Liver (tissue), 9 donors: Measurements from ENCODE around the gene PCTP. TPM values are rescaled to one million over a fixed set of nuclear protein-coding genes. Genes with fewer than 3 reads are reported as not detected.

ENCODE experiments used
- DNase-seq: peaks from one replicate; pipeline ENCODE4 v3.0.0-alpha.2; 2017; ENCODE audit warnings: low spot score
- H3K27ac ChIP-seq, 2 donors: one replicate each; pipeline ENCODE4 v1.7.0; 2013; ENCODE audit warnings: inconsistent platforms in 2 of 2, low read length in 2 of 2, control low read depth in 1 of 2, low read depth in 1 of 2, mild to moderate bottlenecking in 1 of 2
- H3K27me3 ChIP-seq, 4 donors: one replicate each; pipeline versions ENCODE4 v1.6.1 to v1.7.0; 2013; ENCODE audit warnings: low read length in 3 of 4, inconsistent platforms in 1 of 4, mild to moderate bottlenecking in 1 of 4, moderate library complexity in 1 of 4; ENCODE audit not compliant: control insufficient read depth in 4 of 4, insufficient read depth in 4 of 4
- H3K36me3 ChIP-seq, 4 donors: one replicate each; pipeline versions ENCODE4 v1.6.1 to v1.7.0; 2013; ENCODE audit warnings: low read length in 3 of 4, mild to moderate bottlenecking in 3 of 4, low read depth in 1 of 4, moderate library complexity in 1 of 4; ENCODE audit not compliant: control insufficient read depth in 4 of 4, insufficient read depth in 3 of 4
- H3K4me1 ChIP-seq, 4 donors: one replicate each; pipeline versions ENCODE4 v1.6.1 to v1.7.0; 2013; ENCODE audit warnings: low read length in 3 of 4, mild to moderate bottlenecking in 3 of 4, moderate library complexity in 1 of 4; ENCODE audit not compliant: control insufficient read depth in 4 of 4, insufficient read depth in 4 of 4
- H3K4me3 ChIP-seq, 3 donors: one replicate each; pipeline versions ENCODE4 v1.6.1 to v1.7.0; 2013; ENCODE audit warnings: low read length in 3 of 3, control low read depth in 1 of 3, low read depth in 1 of 3, mild to moderate bottlenecking in 1 of 3
- H3K9ac ChIP-seq, 2 donors: one replicate each; pipeline ENCODE4 v1.7.0; 2013; ENCODE audit warnings: low read length in 2 of 2, mild to moderate bottlenecking in 2 of 2, moderate library complexity in 2 of 2, control low read depth in 1 of 2, low read depth in 1 of 2
- H3K9me3 ChIP-seq, 4 donors: one replicate each; pipeline versions ENCODE4 v1.6.1 to v1.7.0; 2013; ENCODE audit warnings: low read length in 3 of 4; ENCODE audit not compliant: control insufficient read depth in 4 of 4
- FOXA1 ChIP-seq: IDR thresholded peaks from 2 replicates; pipeline ENCODE4 v1.6.1; 2016; ENCODE audit warnings: antibody characterized with exemption
- FOXA2 ChIP-seq: IDR thresholded peaks from 2 replicates; pipeline ENCODE4 v1.6.1; 2016; ENCODE audit warnings: antibody characterized with exemption
- GABPA ChIP-seq, 2 donors: IDR thresholded peaks in 1 of 2; conservative IDR thresholded peaks in 1 of 2; 2 replicates each; pipeline ENCODE4 v1.6.1; 2016; ENCODE audit warnings: antibody characterized with exemption in 2 of 2, mild to moderate bottlenecking in 1 of 2, moderate library complexity in 1 of 2
- HNF4A ChIP-seq, 2 donors: conservative IDR thresholded peaks; 2 replicates each; pipeline ENCODE4 v1.6.1; 2016; ENCODE audit warnings: antibody characterized with exemption in 2 of 2, mild to moderate bottlenecking in 2 of 2
- HNF4G ChIP-seq: IDR thresholded peaks from 2 replicates; pipeline ENCODE4 v1.6.1; 2016; ENCODE audit warnings: antibody characterized with exemption
- JUND ChIP-seq, 2 donors: IDR thresholded peaks; 2 replicates each; pipeline ENCODE4 v1.6.1; 2016; ENCODE audit warnings: antibody characterized with exemption in 2 of 2
- NR2F2 ChIP-seq: IDR thresholded peaks from 2 replicates; pipeline ENCODE4 v1.6.1; 2016; ENCODE audit warnings: antibody characterized with exemption
- RAD21 ChIP-seq, 2 donors: IDR thresholded peaks; 2 replicates each; pipeline ENCODE4 v1.6.1; 2016; ENCODE audit warnings: antibody characterized with exemption in 2 of 2, mild to moderate bottlenecking in 2 of 2
- RXRA ChIP-seq, 2 donors: IDR thresholded peaks; 2 replicates each; pipeline ENCODE4 v1.6.1; 2017 to 2018; ENCODE audit warnings: antibody characterized with exemption in 2 of 2, mild to moderate bottlenecking in 1 of 2
- SP1 ChIP-seq: IDR thresholded peaks from 2 replicates; pipeline ENCODE4 v1.6.1; 2018; ENCODE audit warnings: antibody characterized with exemption, mild to moderate bottlenecking
- TAF1 ChIP-seq: conservative IDR thresholded peaks from 2 replicates; pipeline ENCODE4 v1.6.1; 2016; ENCODE audit warnings: antibody characterized with exemption, mild to moderate bottlenecking
- YY1 ChIP-seq: IDR thresholded peaks from 2 replicates; pipeline ENCODE4 v1.6.1; 2016; ENCODE audit warnings: antibody characterized with exemption, mild to moderate bottlenecking
- WGBS: extraction: QIAGEN DNeasy Blood & Tissue Kit; methylation state at CpG from one replicate; pipeline ENCODE4 v1.1.7; 2013; 5-methylcytosine and 5-hydroxymethylcytosine counted together
- polyA plus RNA-seq, 2 donors: library from polyadenylated mRNA; stranded (reverse) in 1 of 2; unstranded in 1 of 2; fragments of 200-250 nt in 1 of 2; fragments of >200 nt in 1 of 2; fragmentation: Nextera tagmentation in 1 of 2; extraction: Ambion mirVana in 1 of 2; gene quantifications; one replicate each; pipeline versions ENCODE4 v1.2.1 to v1.2.3, GENCODE V29; 2013 to 2015
- total RNA-seq, 2 donors: library from RNA; depleted of rRNA; stranded (reverse); fragments of >200 nt; gene quantifications; one replicate each; pipeline ENCODE4 v1.2.3, GENCODE V29; 2014
- TF ChIP-seq, protein P1 (sequence below): IDR thresholded peaks from 2 replicates; pipeline ENCODE4 v1.6.1; 2016; ENCODE audit warnings: antibody characterized with exemption, mild to moderate bottlenecking
- TF ChIP-seq, protein P2 (sequence below): IDR thresholded peaks from 2 replicates; pipeline ENCODE4 v1.6.1; 2016; ENCODE audit warnings: antibody characterized with exemption
- TF ChIP-seq, protein P3 (sequence below): fragments of 150-350 bp; IDR thresholded peaks from 2 replicates; pipeline ENCODE4 v1.5.1; 2017; ENCODE audit warnings: improper control_type of control experiment, low read depth, low read length; ENCODE audit not compliant: missing input control
- TF ChIP-seq, protein P4 (sequence below): IDR thresholded peaks from 2 replicates; pipeline ENCODE4 v1.6.1; 2016; ENCODE audit warnings: antibody characterized with exemption
- TF ChIP-seq, protein P5 (sequence below): IDR thresholded peaks from 2 replicates; pipeline ENCODE4 v1.6.1; 2016; ENCODE audit warnings: antibody characterized with exemption
- donor health status: healthy.
- donor health status: healthy.
- donor health status: healthy.
- donor health status: healthy.
- donor health status: healthy.

Gene PCTP
- total and polyA plus RNA-seq, 4 donors, result 25.0 to 79.0 (median 55.8) TPM

DNA sequence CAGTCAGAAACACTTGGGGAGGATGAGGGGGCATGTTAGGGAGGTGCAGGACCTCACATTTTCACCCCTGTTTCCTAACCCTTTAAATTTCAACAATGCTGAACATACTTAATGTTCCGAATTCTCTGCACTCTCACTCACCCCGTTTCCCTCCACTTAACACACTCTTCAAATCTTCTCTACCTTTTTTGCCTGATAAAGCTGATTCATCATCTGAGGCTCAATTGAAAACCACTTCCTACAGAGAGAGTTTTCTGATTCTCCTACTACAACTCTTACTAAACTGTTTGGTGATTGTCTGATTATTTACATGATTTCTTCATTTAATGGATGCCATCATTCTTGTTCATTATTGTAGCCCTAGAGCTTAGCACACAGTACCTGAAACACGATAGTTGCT, 42.4 kb downstream of the PCTP start:
- Histone ChIP-seq H3K9ac (no peak overlapping the region), H3K27ac (no peak overlapping the region), H3K4me1 (no peaks in the 10 kb centered on the region), H3K36me3 (no peaks in the 10 kb centered on the region), H3K27me3 (no peaks in the 10 kb centered on the region), H3K4me3 (no peak overlapping the region), H3K9me3 (no peaks in the 10 kb centered on the region)
- WGBS, result 96% methylated on average over 3 of the region's 3 CpGs
- no peak for DNase-seq
- no peak for TF ChIP-seq TAF1
- no peak for TF ChIP-seq HNF4A (conservative IDR thresholded peaks at IDR 0.05)
- TF ChIP-seq, protein P1, sequence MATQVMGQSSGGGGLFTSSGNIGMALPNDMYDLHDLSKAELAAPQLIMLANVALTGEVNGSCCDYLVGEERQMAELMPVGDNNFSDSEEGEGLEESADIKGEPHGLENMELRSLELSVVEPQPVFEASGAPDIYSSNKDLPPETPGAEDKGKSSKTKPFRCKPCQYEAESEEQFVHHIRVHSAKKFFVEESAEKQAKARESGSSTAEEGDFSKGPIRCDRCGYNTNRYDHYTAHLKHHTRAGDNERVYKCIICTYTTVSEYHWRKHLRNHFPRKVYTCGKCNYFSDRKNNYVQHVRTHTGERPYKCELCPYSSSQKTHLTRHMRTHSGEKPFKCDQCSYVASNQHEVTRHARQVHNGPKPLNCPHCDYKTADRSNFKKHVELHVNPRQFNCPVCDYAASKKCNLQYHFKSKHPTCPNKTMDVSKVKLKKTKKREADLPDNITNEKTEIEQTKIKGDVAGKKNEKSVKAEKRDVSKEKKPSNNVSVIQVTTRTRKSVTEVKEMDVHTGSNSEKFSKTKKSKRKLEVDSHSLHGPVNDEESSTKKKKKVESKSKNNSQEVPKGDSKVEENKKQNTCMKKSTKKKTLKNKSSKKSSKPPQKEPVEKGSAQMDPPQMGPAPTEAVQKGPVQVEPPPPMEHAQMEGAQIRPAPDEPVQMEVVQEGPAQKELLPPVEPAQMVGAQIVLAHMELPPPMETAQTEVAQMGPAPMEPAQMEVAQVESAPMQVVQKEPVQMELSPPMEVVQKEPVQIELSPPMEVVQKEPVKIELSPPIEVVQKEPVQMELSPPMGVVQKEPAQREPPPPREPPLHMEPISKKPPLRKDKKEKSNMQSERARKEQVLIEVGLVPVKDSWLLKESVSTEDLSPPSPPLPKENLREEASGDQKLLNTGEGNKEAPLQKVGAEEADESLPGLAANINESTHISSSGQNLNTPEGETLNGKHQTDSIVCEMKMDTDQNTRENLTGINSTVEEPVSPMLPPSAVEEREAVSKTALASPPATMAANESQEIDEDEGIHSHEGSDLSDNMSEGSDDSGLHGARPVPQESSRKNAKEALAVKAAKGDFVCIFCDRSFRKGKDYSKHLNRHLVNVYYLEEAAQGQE, result no peak
- TF ChIP-seq, protein P2, sequence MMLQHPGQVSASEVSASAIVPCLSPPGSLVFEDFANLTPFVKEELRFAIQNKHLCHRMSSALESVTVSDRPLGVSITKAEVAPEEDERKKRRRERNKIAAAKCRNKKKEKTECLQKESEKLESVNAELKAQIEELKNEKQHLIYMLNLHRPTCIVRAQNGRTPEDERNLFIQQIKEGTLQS, result no peak
- TF ChIP-seq FOXA2, result no peak
- TF ChIP-seq, protein P3, sequence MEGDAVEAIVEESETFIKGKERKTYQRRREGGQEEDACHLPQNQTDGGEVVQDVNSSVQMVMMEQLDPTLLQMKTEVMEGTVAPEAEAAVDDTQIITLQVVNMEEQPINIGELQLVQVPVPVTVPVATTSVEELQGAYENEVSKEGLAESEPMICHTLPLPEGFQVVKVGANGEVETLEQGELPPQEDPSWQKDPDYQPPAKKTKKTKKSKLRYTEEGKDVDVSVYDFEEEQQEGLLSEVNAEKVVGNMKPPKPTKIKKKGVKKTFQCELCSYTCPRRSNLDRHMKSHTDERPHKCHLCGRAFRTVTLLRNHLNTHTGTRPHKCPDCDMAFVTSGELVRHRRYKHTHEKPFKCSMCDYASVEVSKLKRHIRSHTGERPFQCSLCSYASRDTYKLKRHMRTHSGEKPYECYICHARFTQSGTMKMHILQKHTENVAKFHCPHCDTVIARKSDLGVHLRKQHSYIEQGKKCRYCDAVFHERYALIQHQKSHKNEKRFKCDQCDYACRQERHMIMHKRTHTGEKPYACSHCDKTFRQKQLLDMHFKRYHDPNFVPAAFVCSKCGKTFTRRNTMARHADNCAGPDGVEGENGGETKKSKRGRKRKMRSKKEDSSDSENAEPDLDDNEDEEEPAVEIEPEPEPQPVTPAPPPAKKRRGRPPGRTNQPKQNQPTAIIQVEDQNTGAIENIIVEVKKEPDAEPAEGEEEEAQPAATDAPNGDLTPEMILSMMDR, result no peak
- TF ChIP-seq RXRA (IDR thresholded peaks at IDR 0.05), result no peak
- TF ChIP-seq JUND (IDR thresholded peaks at IDR 0.05), result no peak
- no peak for TF ChIP-seq GABPA (IDR thresholded peaks at IDR 0.05 in 1 of 2, conservative IDR thresholded peaks at IDR 0.05 in 1 of 2)
- TF ChIP-seq, protein P4, sequence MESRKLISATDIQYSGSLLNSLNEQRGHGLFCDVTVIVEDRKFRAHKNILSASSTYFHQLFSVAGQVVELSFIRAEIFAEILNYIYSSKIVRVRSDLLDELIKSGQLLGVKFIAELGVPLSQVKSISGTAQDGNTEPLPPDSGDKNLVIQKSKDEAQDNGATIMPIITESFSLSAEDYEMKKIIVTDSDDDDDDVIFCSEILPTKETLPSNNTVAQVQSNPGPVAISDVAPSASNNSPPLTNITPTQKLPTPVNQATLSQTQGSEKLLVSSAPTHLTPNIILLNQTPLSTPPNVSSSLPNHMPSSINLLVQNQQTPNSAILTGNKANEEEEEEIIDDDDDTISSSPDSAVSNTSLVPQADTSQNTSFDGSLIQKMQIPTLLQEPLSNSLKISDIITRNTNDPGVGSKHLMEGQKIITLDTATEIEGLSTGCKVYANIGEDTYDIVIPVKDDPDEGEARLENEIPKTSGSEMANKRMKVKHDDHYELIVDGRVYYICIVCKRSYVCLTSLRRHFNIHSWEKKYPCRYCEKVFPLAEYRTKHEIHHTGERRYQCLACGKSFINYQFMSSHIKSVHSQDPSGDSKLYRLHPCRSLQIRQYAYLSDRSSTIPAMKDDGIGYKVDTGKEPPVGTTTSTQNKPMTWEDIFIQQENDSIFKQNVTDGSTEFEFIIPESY, result no peak
- TF ChIP-seq FOXA1, result no peak
- TF ChIP-seq, protein P5, sequence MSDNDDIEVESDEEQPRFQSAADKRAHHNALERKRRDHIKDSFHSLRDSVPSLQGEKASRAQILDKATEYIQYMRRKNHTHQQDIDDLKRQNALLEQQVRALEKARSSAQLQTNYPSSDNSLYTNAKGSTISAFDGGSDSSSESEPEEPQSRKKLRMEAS, result no peak
- TF ChIP-seq RAD21 (IDR thresholded peaks at IDR 0.05), result no peak
- TF ChIP-seq HNF4G, result no peak
- no peak for TF ChIP-seq NR2F2
- TF ChIP-seq SP1, result no peak
- no peak for TF ChIP-seq YY1
